Measurements from ENCODE around the gene PLK3. TPM values are rescaled to one million over a fixed set of nuclear protein-coding genes. Genes with fewer than 3 reads are reported as not detected.

Gene PLK3
- total and polyA plus RNA-seq, 2 donors (not counting 3 experiments of a cell fraction or from before 2014, with no cell fraction given) = 55.0 to 66.7 TPM

DNA sequence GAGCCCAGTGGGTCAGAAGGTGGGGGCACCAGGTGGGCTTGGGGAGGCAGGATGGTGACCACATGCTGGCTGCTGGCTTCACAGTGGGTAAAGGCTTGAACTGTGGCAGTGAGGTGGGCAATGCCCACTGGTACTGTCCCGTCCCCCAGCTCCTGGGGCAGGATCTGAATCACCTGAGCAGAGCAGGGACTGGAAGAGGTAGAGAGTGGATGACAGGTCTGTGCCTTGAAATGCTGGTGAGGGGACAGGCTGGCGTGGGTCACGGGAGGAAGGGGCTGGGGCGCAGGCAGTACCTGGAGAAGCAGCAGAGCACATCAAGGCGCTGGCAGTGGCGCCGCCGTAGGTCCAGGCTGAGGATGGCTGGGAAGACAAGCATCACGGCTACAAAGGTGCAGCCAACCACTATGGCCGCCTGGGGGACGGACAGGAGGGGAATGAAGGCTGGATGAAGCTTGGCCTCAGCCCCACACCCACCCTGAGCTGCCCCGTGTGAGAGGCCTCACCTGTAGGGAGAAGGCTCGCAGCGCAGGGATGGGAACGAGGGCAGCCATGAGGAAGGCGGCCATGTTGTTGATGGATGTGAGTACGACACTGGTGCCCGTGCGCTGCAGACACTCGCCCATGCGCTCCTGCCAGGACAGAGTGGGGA lies 27.9 kb downstream of the PLK3 start:
- no peak overlapping the region for H2AFZ ChIP-seq (ENCODE audit: low read depth, low read length)
- DNase-seq (ENCODE audit: low read depth, low spot score) (no peak), FAIRE-seq (no peak)
- no peaks in the 10 kb centered on the region for H3K4me1 ChIP-seq (ENCODE audit: control insufficient read depth, extremely low read depth, insufficient read depth, low read length)
- no peaks in the 10 kb centered on the region for H3K9me3 ChIP-seq (replicated peaks; ENCODE audit: control insufficient read depth, insufficient read depth, low read length)
- ChIA-PET POLR2A (no interaction called here), CTCF (no interaction called here)
- TF ChIP-seq POLR2AphosphoS5 (IDR thresholded peaks at IDR 0.05; ENCODE audit: insufficient read depth, low read depth, low read length) (no peak), POLR2A (IDR thresholded peaks at IDR 0.05; ENCODE audit: low read depth, low read length) (no peak), EZH2 (IDR thresholded peaks at IDR 0.05; ENCODE audit: borderline replicate concordance, low read depth, low read length, severe bottlenecking) (no peak), GATA2 (IDR thresholded peaks at IDR 0.05; ENCODE audit: insufficient read depth, insufficient read length, low read depth, low read length) (no peak), MYC (IDR thresholded peaks at IDR 0.05; ENCODE audit: low read depth, low read length) (no peak), FOS (IDR thresholded peaks at IDR 0.05; ENCODE audit: borderline replicate concordance, insufficient read depth, low read length) (no peak), JUN (IDR thresholded peaks at IDR 0.05; ENCODE audit: borderline replicate concordance, insufficient read depth, insufficient read length, low read depth) (no peak)
- TF ChIP-seq, protein P1, sequence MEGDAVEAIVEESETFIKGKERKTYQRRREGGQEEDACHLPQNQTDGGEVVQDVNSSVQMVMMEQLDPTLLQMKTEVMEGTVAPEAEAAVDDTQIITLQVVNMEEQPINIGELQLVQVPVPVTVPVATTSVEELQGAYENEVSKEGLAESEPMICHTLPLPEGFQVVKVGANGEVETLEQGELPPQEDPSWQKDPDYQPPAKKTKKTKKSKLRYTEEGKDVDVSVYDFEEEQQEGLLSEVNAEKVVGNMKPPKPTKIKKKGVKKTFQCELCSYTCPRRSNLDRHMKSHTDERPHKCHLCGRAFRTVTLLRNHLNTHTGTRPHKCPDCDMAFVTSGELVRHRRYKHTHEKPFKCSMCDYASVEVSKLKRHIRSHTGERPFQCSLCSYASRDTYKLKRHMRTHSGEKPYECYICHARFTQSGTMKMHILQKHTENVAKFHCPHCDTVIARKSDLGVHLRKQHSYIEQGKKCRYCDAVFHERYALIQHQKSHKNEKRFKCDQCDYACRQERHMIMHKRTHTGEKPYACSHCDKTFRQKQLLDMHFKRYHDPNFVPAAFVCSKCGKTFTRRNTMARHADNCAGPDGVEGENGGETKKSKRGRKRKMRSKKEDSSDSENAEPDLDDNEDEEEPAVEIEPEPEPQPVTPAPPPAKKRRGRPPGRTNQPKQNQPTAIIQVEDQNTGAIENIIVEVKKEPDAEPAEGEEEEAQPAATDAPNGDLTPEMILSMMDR (IDR thresholded peaks at IDR 0.05; ENCODE audit: extremely low read depth in 1 of 2, insufficient read depth in 1 of 2, low read depth in 1 of 2, low read length in 2 of 2) = no peak
- BruUV-seq (replicated peaks) = no TSS peak
- no peak overlapping the region for H3K27ac ChIP-seq (ENCODE audit: insufficient read depth, low read depth, low read length)
- no peaks in the 10 kb centered on the region for H3K9me1 ChIP-seq (replicated peaks; ENCODE audit: control insufficient read depth, extremely low read depth, insufficient read depth, low read length)
- H3K36me3 ChIP-seq (ENCODE audit: control insufficient read depth in 2 of 2, extremely low read depth in 1 of 2, insufficient read depth in 2 of 2, low read length in 2 of 2) = no peaks in the 10 kb centered on the region
- no peak overlapping the region for H3K4me2 ChIP-seq (ENCODE audit: insufficient read depth, low read length)
- H3K79me2 ChIP-seq (ENCODE audit: control insufficient read depth, insufficient read depth, low read length) = no peaks in the 10 kb centered on the region
- H3K9ac ChIP-seq (replicated peaks; ENCODE audit: extremely low read depth, insufficient read depth, low read length) = no peak overlapping the region
- no peaks in the 10 kb centered on the region for H4K20me1 ChIP-seq (replicated peaks; ENCODE audit: control insufficient read depth, extremely low read depth, insufficient read depth, low read length)
- H3K27me3 ChIP-seq (ENCODE audit: control insufficient read depth in 2 of 2, insufficient read depth in 2 of 2, low read length in 2 of 2) = no peaks in the 10 kb centered on the region
- intact Hi-C loops (cut with micrococcal nuclease) = no loop called here
- no peak overlapping the region for H3K4me3 ChIP-seq (replicated peaks in 1 of 3; ENCODE audit: insufficient read depth in 1 of 3, low read depth in 1 of 3, low read length in 3 of 3)
- dilution Hi-C loops (cut with MboI; ENCODE audit: extremely low pct_ligation_motif_present, low sequenced_read_pairs) = no loop called here
